Measurements from ENCODE around the gene NFIA.
"Not testable (repeated sequence)": the region's sequence is repeated elsewhere in the genome, so short reads cannot be mapped to it uniquely, and the experiment has no call there.

The NFIA gene

GRCh38 chr1:61061601-61062000 is 20.8 kb upstream of the NFIA start:
- DNase-seq = not testable (repeated sequence)

GRCh38 chr1:61064673-61065072 is 17.7 kb upstream of the NFIA start:
- DNase-seq = no peak

- no peak for DNase-seq
Observed at GRCh38 chr1:61067446-61068019, 14.8 kb upstream of the NFIA start.

GRCh38 chr1:61070054-61070453 is 12.3 kb upstream of the NFIA start:
- DNase-seq = no peak

GRCh38 chr1:61071205-61072130 is 10.9 kb upstream of the NFIA start:
- no peak for DNase-seq

GRCh38 chr1:61073871-61074270 is 8.5 kb upstream of the NFIA start:
- no peak for DNase-seq

- not testable (repeated sequence) for DNase-seq
Observed at GRCh38 chr1:61075833-61076232, 6.5 kb upstream of the NFIA start.

GRCh38 chr1:61076728-61077675 is 5.4 kb upstream of the NFIA start:
- peak; percentile 65 for DNase-seq

GRCh38 chr1:61077676-61078541 is 4.5 kb upstream of the NFIA start:
- peak; percentile 57 for DNase-seq

- no peak for DNase-seq
Observed at GRCh38 chr1:61078618-61079295, 3.6 kb upstream of the NFIA start.

GRCh38 chr1:61079296-61079897 is 3.0 kb upstream of the NFIA start:
- DNase-seq = no peak

- no peak for DNase-seq
Observed at GRCh38 chr1:61079898-61080336, 2.4 kb upstream of the NFIA start.

GRCh38 chr1:61080413-61081143 is 1.8 kb upstream of the NFIA start:
- DNase-seq = no peak

- DNase-seq = no peak
Observed at GRCh38 chr1:61081144-61081685, 1.1 kb upstream of the NFIA start.

GRCh38 chr1:61081686-61082310 is 563 bp upstream of the NFIA start:
- DNase-seq = no peak

GRCh38 chr1:61083013-61083806 is 849 bp downstream of the NFIA start:
- no peak for DNase-seq

- no peak for DNase-seq
Observed at GRCh38 chr1:61083807-61084440, 1.6 kb downstream of the NFIA start.

- DNase-seq = no peak
Observed at GRCh38 chr1:61084491-61085031, 2.2 kb downstream of the NFIA start.

Measured in NCI-H146 (cell line).